Activated T-cell treated with anti-CD3 and anti-CD28 coated beads for 4 hours (primary cell): ENCODE results near the gene MOB3B.

Source experiments
- DNase-seq: peaks from one replicate; pipeline ENCODE4 v3.0.0-alpha.2; 2020

MOB3B gene

GRCh38 chr9:27353474-27354229 is 176.0 kb downstream of the MOB3B start:
- DNase-seq = no peak

GRCh38 chr9:27353166-27353473 is 176.5 kb downstream of the MOB3B start:
- DNase-seq = no peak

- no peak for DNase-seq
Measured at GRCh38 chr9:27352457-27353165, 177.0 kb downstream of the MOB3B start.

GRCh38 chr9:27351438-27351837 is 178.2 kb downstream of the MOB3B start:
- no peak for DNase-seq

- DNase-seq = no peak
Measured at GRCh38 chr9:27350382-27350976, 179.1 kb downstream of the MOB3B start.

- no peak for DNase-seq
Measured at GRCh38 chr9:27349698-27350080, 179.9 kb downstream of the MOB3B start.

- DNase-seq = no peak
Measured at GRCh38 chr9:27348785-27349697, 180.6 kb downstream of the MOB3B start.

- DNase-seq = no peak
Measured at GRCh38 chr9:27347889-27348288, 181.7 kb downstream of the MOB3B start.

GRCh38 chr9:27344776-27345175 is 184.8 kb downstream of the MOB3B start:
- no peak for DNase-seq

- DNase-seq = no peak
Measured at GRCh38 chr9:27341545-27342294, 187.9 kb downstream of the MOB3B start.

- no peak for DNase-seq
Measured at GRCh38 chr9:27340961-27341511, 188.6 kb downstream of the MOB3B start.

- DNase-seq = no peak
Measured at GRCh38 chr9:27340285-27340674, 189.3 kb downstream of the MOB3B start.

- no peak for DNase-seq
Measured at GRCh38 chr9:27339661-27340284, 189.8 kb downstream of the MOB3B start.

GRCh38 chr9:27338527-27338903 is 191.1 kb downstream of the MOB3B start:
- DNase-seq = no peak

GRCh38 chr9:27337833-27338526 is 191.6 kb downstream of the MOB3B start:
- DNase-seq = no peak

GRCh38 chr9:27337236-27337635 is 192.4 kb downstream of the MOB3B start:
- DNase-seq = no peak

GRCh38 chr9:27336829-27337228 is 192.8 kb downstream of the MOB3B start:
- no peak for DNase-seq

- DNase-seq = no peak
Measured at GRCh38 chr9:27336126-27336525, 193.5 kb downstream of the MOB3B start.

GRCh38 chr9:27335075-27335474 is 194.5 kb downstream of the MOB3B start:
- no peak for DNase-seq

- peak; percentile 28 for DNase-seq
Measured at GRCh38 chr9:27333241-27334052, 196.2 kb downstream of the MOB3B start.
